ENCODE data around the gene MYLK4. TPM values are rescaled to one million over a fixed set of nuclear protein-coding genes. Genes with fewer than 3 reads are reported as not detected.
A peak's percentile ranks its signal among the peaks of the same experiment; 100 is the strongest.
"Not testable (repeated sequence)": the region's sequence is repeated elsewhere in the genome, so short reads cannot be mapped to it uniquely, and the experiment has no call there.

MYLK4 gene
- total RNA-seq, 1 experiment from 2014 or later = 0.26 TPM

DNA sequence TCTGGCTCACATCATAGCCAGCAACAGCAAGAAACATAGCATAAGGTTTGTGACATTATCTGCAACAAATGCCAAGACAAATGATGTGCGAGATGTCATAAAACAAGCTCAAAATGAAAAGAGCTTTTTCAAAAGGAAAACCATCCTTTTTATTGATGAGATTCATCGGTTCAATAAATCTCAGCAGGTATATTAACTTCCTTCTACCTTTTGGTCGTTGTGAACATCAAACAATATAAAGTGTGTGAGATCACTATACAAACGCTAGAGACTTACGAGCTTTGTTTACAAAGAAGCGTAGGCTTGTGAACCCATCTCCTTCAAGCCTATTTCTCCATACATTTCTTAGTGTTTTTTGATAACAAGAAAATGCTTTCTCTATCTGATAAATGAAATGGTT, 18.0 kb upstream of the MYLK4 start:
- Histone ChIP-seq H3K4me3 (peak overlapping the region; percentile 98), H3K9me3 (replicated peaks) (peaks cover 5% of the 10 kb centered on the region; the same call in 1 of the 2 replicates), H3K36me3 (peaks cover 70% of the 10 kb centered on the region), H3K4me1 (replicated peaks) (peaks cover 35% of the 10 kb centered on the region), H3K27me3 (replicated peaks) (no peaks in the 10 kb centered on the region), H3K27ac (peak overlapping the region; percentile 72)
- DNase-seq (ENCODE audit: low read depth in 1 of 2, low spot score in 2 of 2) = no peak

DNA sequence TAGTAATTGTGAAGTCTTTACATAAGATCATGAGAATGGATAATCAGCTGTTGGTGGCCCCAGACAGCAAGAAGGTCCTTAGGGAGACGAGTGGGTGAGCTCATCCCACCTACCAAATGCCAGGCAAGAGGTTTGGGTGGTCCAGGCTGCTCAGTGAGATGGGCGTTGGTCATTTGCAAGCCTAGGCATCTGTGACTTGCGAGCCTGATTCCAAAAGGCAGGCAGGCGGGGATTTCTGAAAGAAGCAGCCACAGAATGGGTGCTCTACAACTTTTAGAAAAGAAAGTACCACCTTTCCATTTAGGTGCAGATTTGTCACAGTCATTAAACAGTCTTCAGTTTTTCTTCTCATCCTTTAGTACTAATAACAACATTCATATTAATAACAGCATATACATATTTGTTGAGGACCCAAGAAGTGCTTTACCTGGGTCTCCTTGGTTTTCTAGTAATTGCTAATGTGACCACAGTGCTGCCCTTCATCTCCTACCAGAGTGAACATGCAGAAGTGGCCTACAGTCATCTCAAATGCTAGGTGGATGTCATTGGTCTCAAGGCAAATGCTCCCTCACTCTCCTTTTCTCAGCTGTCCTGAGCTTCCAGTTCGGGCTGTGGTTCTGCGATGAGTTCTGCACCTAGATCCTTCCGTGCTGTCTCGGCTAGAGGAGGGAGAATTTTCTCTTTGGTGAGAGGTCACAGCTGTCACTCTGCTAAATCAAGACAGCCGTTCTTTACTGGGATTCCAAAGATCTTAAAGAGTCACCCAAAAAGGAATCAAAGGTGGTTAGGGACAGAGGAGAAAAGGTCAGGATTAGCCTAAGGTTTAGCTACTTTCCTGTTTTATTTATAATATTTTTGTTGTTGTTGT, 17.2 kb upstream of the MYLK4 start:
- peak overlapping the region; percentile 72 for H3K27ac ChIP-seq
- DNase-seq (ENCODE audit: low read depth in 1 of 2, low spot score in 2 of 2) = peak in 1 of 2 experiments; percentile 95
- H3K36me3 ChIP-seq = peaks cover 62% of the 10 kb centered on the region

DNA sequence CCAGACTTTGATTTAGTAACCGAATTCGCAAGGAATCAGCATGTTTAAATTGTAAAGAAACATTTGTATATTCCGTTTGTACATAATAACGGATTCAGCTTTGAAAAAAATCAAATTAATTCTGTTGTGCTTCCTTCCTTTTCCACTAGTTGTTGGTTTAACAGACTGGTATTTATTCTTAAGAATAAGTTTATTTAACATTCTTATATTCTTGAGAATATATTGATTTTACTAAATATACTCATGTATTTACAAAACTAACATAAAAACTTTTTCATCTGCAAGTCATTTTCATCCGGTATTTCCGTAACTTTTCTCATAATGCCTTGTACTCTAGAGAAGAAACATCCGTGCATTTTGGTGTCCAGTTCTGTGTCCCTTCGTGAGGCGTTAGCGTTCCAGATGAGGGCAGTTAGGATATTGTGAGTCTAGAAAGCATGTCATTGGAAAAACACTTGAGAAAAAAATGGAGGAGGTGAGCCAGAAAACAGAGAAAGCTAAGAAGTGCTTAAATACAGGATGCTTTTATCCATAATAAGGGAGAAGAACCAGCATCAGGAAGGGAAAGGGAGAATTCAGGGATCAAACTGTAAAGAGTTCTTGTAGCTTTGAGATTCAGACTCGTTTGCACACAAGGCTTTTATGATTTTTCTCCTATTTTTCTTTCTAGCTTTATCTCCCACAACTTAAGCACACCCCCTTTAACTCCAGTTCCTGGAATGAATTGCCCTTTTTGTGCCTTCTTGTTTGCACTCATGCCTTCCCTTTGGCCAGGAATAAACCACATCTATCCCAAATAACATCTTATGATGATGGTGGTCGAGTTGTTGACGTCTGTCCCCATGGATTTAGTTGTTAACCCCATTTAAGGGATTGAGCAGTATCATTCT, 16.3 kb upstream of the MYLK4 start:
- peaks cover 58% of the 10 kb centered on the region for H3K36me3 ChIP-seq
- H3K4me3 ChIP-seq = peak overlapping the region; percentile 98
- peak in 1 of 2 experiments; percentile 94 for DNase-seq (ENCODE audit: low read depth in 1 of 2, low spot score in 2 of 2)
- H3K9me3 ChIP-seq (replicated peaks) = peaks cover 5% of the 10 kb centered on the region; the same call in 1 of the 2 replicates
- peak overlapping the region; percentile 80 for H3K27ac ChIP-seq
- peaks cover 35% of the 10 kb centered on the region for H3K4me1 ChIP-seq (replicated peaks)
- H3K27me3 ChIP-seq (replicated peaks) = no peaks in the 10 kb centered on the region

More for the DNA sequence above, 17.2 kb upstream of the MYLK4 start:
- peaks cover 5% of the 10 kb centered on the region; the same call in 1 of the 2 replicates for H3K9me3 ChIP-seq (replicated peaks)
- H3K27me3 ChIP-seq (replicated peaks) = no peaks in the 10 kb centered on the region
- peak overlapping the region; percentile 98 for H3K4me3 ChIP-seq
- peaks cover 35% of the 10 kb centered on the region for H3K4me1 ChIP-seq (replicated peaks)

- peak in 1 of 2 experiments; percentile 49 for DNase-seq (ENCODE audit: low read depth in 1 of 2, low spot score in 2 of 2)
- Histone ChIP-seq H3K27ac (peak overlapping the region; percentile 80), H3K9me3 (replicated peaks) (peaks cover 5% of the 10 kb centered on the region; the same call in 1 of the 2 replicates), H3K27me3 (replicated peaks) (no peaks in the 10 kb centered on the region), H3K4me1 (replicated peaks) (peaks cover 42% of the 10 kb centered on the region), H3K36me3 (peaks cover 50% of the 10 kb centered on the region), H3K4me3 (peak overlapping the region; percentile 98)
Measured at GRCh38 chr6:2765896-2766766, 15.4 kb upstream of the MYLK4 start.

- Histone ChIP-seq H3K27ac (peak within 1 kb of the TSS; percentile 92), H3K27me3 (replicated peaks) (no peaks in the 10 kb centered on the region), H3K4me1 (replicated peaks) (peaks cover 41% of the 10 kb centered on the region), H3K36me3 (peaks cover 42% of the 10 kb centered on the region), H3K4me3 (peak within 1 kb of the TSS; percentile 98), H3K9me3 (replicated peaks) (peaks cover 5% of the 10 kb centered on the region; the same call in 1 of the 2 replicates)
- peak; percentile 95 to 99 for DNase-seq (ENCODE audit: low read depth in 1 of 2, low spot score in 2 of 2)
Measured at GRCh38 chr6:2765166-2765895, 14.6 kb upstream of the MYLK4 start, which contains the start of gene WRNIP1. Gene WRNIP1 (plus strand): TSS chr6:2765393. CDS start chr6:2765623, 230 bp downstream.

- DNase-seq (ENCODE audit: low read depth in 1 of 2, low spot score in 2 of 2) = no peak
- Histone ChIP-seq H3K27me3 (replicated peaks) (no peaks in the 10 kb centered on the region), H3K4me1 (replicated peaks) (peaks cover 35% of the 10 kb centered on the region), H3K4me3 (peak overlapping the region; percentile 98), H3K27ac (peak overlapping the region; percentile 92), H3K9me3 (replicated peaks) (peaks cover 5% of the 10 kb centered on the region; the same call in 1 of the 2 replicates), H3K36me3 (peaks cover 36% of the 10 kb centered on the region)
Measured at GRCh38 chr6:2764610-2765165, 14.0 kb upstream of the MYLK4 start.

GRCh38 chr6:2763876-2764540, 13.3 kb upstream of the MYLK4 start:
- Histone ChIP-seq H3K36me3 (peaks cover 30% of the 10 kb centered on the region), H3K27ac (peak overlapping the region; percentile 92), H3K4me3 (peak overlapping the region; percentile 98), H3K9me3 (replicated peaks) (peaks cover 5% of the 10 kb centered on the region; the same call in 1 of the 2 replicates), H3K4me1 (replicated peaks) (peaks cover 28% of the 10 kb centered on the region), H3K27me3 (replicated peaks) (no peaks in the 10 kb centered on the region)
- no peak for DNase-seq (ENCODE audit: low read depth in 1 of 2, low spot score in 2 of 2)

DNA sequence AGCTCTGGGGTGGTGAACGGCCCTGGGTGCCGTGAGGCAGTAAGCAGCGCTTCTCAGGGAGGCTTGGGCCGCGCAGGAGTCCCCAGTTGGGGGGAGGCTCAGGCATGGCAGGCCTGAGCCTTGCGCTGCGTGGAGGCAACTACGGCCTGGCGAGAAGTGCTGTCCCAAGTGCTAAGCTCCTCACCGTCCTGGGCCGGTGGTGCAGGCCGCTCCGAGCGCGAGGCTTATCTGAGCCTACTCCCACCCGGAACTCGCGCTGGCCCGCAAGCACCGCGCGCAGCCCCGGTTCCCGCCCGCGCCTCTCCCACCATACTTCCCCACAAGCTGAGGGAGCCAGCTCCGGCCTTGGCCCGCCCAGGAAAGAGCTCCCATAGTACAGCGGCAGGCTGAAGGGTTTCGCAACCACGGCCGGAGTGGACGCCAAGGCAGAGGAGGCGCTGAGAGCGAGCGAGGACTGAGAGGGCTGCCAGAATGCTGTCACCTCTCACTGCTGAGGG, 12.7 kb upstream of the MYLK4 start:
- Histone ChIP-seq H3K27me3 (replicated peaks) (no peaks in the 10 kb centered on the region), H3K4me3 (no peak overlapping the region), H3K9me3 (replicated peaks) (peaks cover 5% of the 10 kb centered on the region; the same call in 1 of the 2 replicates), H3K4me1 (replicated peaks) (peaks cover 22% of the 10 kb centered on the region), H3K27ac (no peak overlapping the region), H3K36me3 (peaks cover 25% of the 10 kb centered on the region)
- DNase-seq (ENCODE audit: low read depth in 1 of 2, low spot score in 2 of 2) = no peak

DNA sequence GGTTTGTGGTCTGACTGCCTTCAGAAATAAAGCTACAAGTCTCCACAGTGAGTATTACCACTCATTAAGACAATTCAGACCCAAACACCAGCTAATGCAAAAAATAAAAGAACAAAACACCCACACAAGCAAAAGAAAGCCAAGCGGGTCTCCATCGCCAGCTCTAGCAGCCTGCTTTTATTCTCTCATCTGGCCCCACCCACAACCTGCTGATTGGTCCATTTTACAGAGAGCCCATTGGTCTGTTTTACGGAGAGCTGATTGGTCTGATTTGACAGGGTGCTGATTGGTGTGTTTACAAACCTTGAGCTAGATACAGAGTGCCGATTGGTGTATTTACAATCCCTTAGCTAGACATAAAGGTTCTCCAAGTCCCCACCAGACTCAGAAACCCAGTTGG, 12.1 kb upstream of the MYLK4 start:
- H3K36me3 ChIP-seq = peaks cover 20% of the 10 kb centered on the region
- not testable (repeated sequence) for DNase-seq (ENCODE audit: low read depth in 1 of 2, low spot score in 2 of 2); H3K9me3 ChIP-seq (replicated peaks); H3K27me3 ChIP-seq (replicated peaks); H3K4me3 ChIP-seq; H3K27ac ChIP-seq
- H3K4me1 ChIP-seq (replicated peaks) = peaks cover 17% of the 10 kb centered on the region

GRCh38 chr6:2760882-2761842, 10.4 kb upstream of the MYLK4 start:
- peak in 1 of 2 experiments; percentile 30 for DNase-seq (ENCODE audit: low read depth in 1 of 2, low spot score in 2 of 2)
- peaks cover 9% of the 10 kb centered on the region for H3K36me3 ChIP-seq

GRCh38 chr6:2758980-2759379, 8.3 kb upstream of the MYLK4 start:
- Histone ChIP-seq H3K9me3 (replicated peaks) (no peaks in the 10 kb centered on the region), H3K4me3 (no peak overlapping the region), H3K36me3 (no peaks in the 10 kb centered on the region), H3K4me1 (replicated peaks) (peaks cover 30% of the 10 kb centered on the region), H3K27ac (no peak overlapping the region), H3K27me3 (replicated peaks) (no peaks in the 10 kb centered on the region)
- no peak for DNase-seq (ENCODE audit: low read depth in 1 of 2, low spot score in 2 of 2)

More at GRCh38 chr6:2760882-2761842, 10.4 kb upstream of the MYLK4 start:
- Histone ChIP-seq H3K4me1 (replicated peaks) (peaks cover 26% of the 10 kb centered on the region), H3K27me3 (replicated peaks) (no peaks in the 10 kb centered on the region), H3K9me3 (replicated peaks) (peaks cover 5% of the 10 kb centered on the region; the same call in 1 of the 2 replicates), H3K4me3 (no peak overlapping the region), H3K27ac (no peak overlapping the region)
